ENCODE results near the gene GFPT2. TPM values are rescaled to one million over a fixed set of nuclear protein-coding genes. Genes with fewer than 3 reads are reported as not detected.

GFPT2 gene
- total RNA-seq, 1 donor from 2014 or later = 10.1 TPM

GRCh38 chr5:180378438-180379344 is 25.6 kb upstream of the GFPT2 start:
- peaks cover 9% of the 10 kb centered on the region for H3K27me3 Mint-ChIP-seq (ENCODE audit: unreplicated experiment)
- no peak for DNase-seq (ENCODE audit: low spot score)
- H3K4me1 Mint-ChIP-seq (ENCODE audit: unreplicated experiment) = no peaks in the 10 kb centered on the region
- no peaks in the 10 kb centered on the region for H3K36me3 Mint-ChIP-seq (ENCODE audit: low read depth, unreplicated experiment)
- no peak overlapping the region for H3K27ac Mint-ChIP-seq (ENCODE audit: unreplicated experiment)
- no peak for TF ChIP-seq CTCF (IDR thresholded peaks at IDR 0.05; ENCODE audit: unreplicated experiment)
- no peaks in the 10 kb centered on the region for H3K9me3 Mint-ChIP-seq (ENCODE audit: unreplicated experiment)
- H3K4me3 Mint-ChIP-seq (ENCODE audit: unreplicated experiment) = no peak overlapping the region

DNA sequence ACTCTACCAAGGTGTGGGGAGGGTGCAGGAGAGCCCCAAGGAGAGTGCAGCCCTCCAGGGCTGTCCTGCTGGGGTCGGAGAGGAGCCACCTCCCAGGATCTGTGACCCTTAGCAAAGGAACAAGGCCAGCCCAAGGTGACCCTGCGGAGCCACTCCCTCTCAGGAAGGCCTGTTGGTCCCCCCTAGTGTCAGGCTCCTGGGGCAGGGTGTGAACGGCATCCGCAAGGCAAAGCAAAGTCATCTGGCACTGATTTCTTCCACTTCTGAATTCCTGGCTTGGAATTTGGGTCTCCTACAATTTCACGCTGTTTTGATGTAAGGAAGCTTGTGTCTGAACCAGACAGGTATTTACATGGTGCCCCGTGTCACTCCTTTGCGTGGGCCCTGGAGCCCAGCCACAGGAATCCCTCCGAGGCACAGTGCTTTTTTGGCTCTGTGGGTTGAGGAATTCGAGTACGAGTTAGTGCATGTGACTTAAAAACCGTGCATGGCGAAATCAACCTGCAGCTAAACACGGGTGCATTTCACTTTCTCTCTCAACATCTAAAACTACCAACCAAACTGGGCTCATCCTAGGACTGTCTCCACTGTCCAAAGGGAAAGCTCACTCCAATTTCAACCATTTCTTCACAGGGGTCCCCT is 24.5 kb upstream of the GFPT2 start:
- H3K9me3 Mint-ChIP-seq (ENCODE audit: unreplicated experiment) = no peaks in the 10 kb centered on the region
- H3K27me3 Mint-ChIP-seq (ENCODE audit: unreplicated experiment) = peaks cover 9% of the 10 kb centered on the region
- no peak overlapping the region for H3K27ac Mint-ChIP-seq (ENCODE audit: unreplicated experiment)
- no peak for TF ChIP-seq CTCF (IDR thresholded peaks at IDR 0.05; ENCODE audit: unreplicated experiment)
- no peak overlapping the region for H3K4me3 Mint-ChIP-seq (ENCODE audit: unreplicated experiment)
- no peaks in the 10 kb centered on the region for H3K36me3 Mint-ChIP-seq (ENCODE audit: low read depth, unreplicated experiment)
- H3K4me1 Mint-ChIP-seq (ENCODE audit: unreplicated experiment) = no peaks in the 10 kb centered on the region
- no peak for DNase-seq (ENCODE audit: low spot score)

GRCh38 chr5:180376511-180376910 is 23.4 kb upstream of the GFPT2 start:
- Mint-ChIP-seq H3K27me3 (ENCODE audit: unreplicated experiment) (peaks cover 8% of the 10 kb centered on the region), H3K27ac (ENCODE audit: unreplicated experiment) (no peak overlapping the region), H3K4me3 (ENCODE audit: unreplicated experiment) (no peak overlapping the region), H3K9me3 (ENCODE audit: unreplicated experiment) (no peaks in the 10 kb centered on the region), H3K36me3 (ENCODE audit: low read depth, unreplicated experiment) (no peaks in the 10 kb centered on the region), H3K4me1 (ENCODE audit: unreplicated experiment) (no peaks in the 10 kb centered on the region)
- TF ChIP-seq CTCF (IDR thresholded peaks at IDR 0.05; ENCODE audit: unreplicated experiment) = no peak
- DNase-seq (ENCODE audit: low spot score) = no peak

- DNase-seq (ENCODE audit: low spot score) = no peak
- Mint-ChIP-seq H3K27ac (ENCODE audit: unreplicated experiment) (no peak overlapping the region), H3K36me3 (ENCODE audit: low read depth, unreplicated experiment) (no peaks in the 10 kb centered on the region), H3K4me1 (ENCODE audit: unreplicated experiment) (no peaks in the 10 kb centered on the region), H3K4me3 (ENCODE audit: unreplicated experiment) (no peak overlapping the region), H3K9me3 (ENCODE audit: unreplicated experiment) (no peaks in the 10 kb centered on the region), H3K27me3 (ENCODE audit: unreplicated experiment) (peaks cover 6% of the 10 kb centered on the region)
- no peak for TF ChIP-seq CTCF (IDR thresholded peaks at IDR 0.05; ENCODE audit: unreplicated experiment)
Observed at GRCh38 chr5:180375955-180376354, 22.8 kb upstream of the GFPT2 start.

DNA sequence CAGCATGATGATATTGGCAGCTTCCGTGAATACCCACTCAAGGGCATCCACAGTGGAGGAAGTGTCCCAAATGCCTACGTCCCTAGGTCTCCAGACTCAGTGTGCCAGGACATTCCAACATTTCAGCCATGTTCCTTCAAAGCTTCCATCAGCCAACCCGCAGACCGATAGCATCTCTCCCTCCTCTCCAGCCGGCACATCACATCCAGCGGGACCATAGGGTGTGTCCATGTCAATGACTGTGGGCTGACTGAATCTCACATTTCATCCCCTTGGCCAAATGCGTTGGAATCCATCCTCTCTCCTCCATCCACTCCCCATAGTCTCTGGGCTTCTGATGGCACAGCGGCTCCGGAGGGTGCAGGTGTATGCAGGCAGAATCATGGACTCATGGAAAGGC is 22.2 kb upstream of the GFPT2 start:
- H3K9me3 Mint-ChIP-seq (ENCODE audit: unreplicated experiment) = no peaks in the 10 kb centered on the region
- TF ChIP-seq CTCF (IDR thresholded peaks at IDR 0.05; ENCODE audit: unreplicated experiment) = no peak
- no peak overlapping the region for H3K4me3 Mint-ChIP-seq (ENCODE audit: unreplicated experiment)
- DNase-seq (ENCODE audit: low spot score) = no peak
- no peak overlapping the region for H3K27ac Mint-ChIP-seq (ENCODE audit: unreplicated experiment)
- H3K27me3 Mint-ChIP-seq (ENCODE audit: unreplicated experiment) = peaks cover 7% of the 10 kb centered on the region
- no peaks in the 10 kb centered on the region for H3K36me3 Mint-ChIP-seq (ENCODE audit: low read depth, unreplicated experiment)
- H3K4me1 Mint-ChIP-seq (ENCODE audit: unreplicated experiment) = no peaks in the 10 kb centered on the region

All from endothelial cell (in vitro differentiated cells).